ENCODE results near the gene GSTT4. TPM values are rescaled to one million over a fixed set of nuclear protein-coding genes. Genes with fewer than 3 reads are reported as not detected.
"Not testable (repeated sequence)": the region's sequence is repeated elsewhere in the genome, so short reads cannot be mapped to it uniquely, and the experiment has no call there.

The GSTT4 gene
- total and polyA plus RNA-seq, 4 donors: not detected

GRCh38 chr22:23984430-23984829 lies 20.8 kb downstream of the GSTT4 start:
- WGBS, 2 donors: 39% methylated on average over 6 of the region's 6 CpGs; no CpG with 5 or more reads in 1 of the 2 donors
- H3K36me3 ChIP-seq (ENCODE audit: control insufficient read depth in 4 of 4, insufficient read depth in 4 of 4, low read length in 4 of 4): no peaks in the 10 kb centered on the region
- DNase-seq (peak in 2 of 3 donors; percentile 50 to 55), ATAC-seq (ENCODE audit: insufficient read depth, low FRiP score) (peak; percentile 53)
- peak; percentile 88 for TF ChIP-seq CTCF (IDR thresholded peaks at IDR 0.05; ENCODE audit: control extremely low read depth, extremely low read depth)
- H3K9ac ChIP-seq (ENCODE audit: insufficient read depth in 1 of 2, low read length in 2 of 2): no peak overlapping the region
- H3K4me3 ChIP-seq: no peak overlapping the region
- H3K27ac ChIP-seq (ENCODE audit: low read depth in 1 of 2, low read length in 1 of 2): no peak overlapping the region
- no peaks in the 10 kb centered on the region for H3K4me1 ChIP-seq (ENCODE audit: control insufficient read depth in 5 of 5, insufficient read depth in 5 of 5, low read length in 5 of 5)
- H3K27me3 ChIP-seq (ENCODE audit: control insufficient read depth in 3 of 3, insufficient read depth in 3 of 3, low read length in 2 of 3): no peaks in the 10 kb centered on the region
- no peaks in the 10 kb centered on the region for H3K9me3 ChIP-seq (ENCODE audit: control insufficient read depth in 4 of 4, insufficient read depth in 3 of 4, low read length in 3 of 4)

- H3K9me3 ChIP-seq (ENCODE audit: control insufficient read depth in 4 of 4, insufficient read depth in 3 of 4, low read length in 3 of 4); H3K4me3 ChIP-seq; H3K27me3 ChIP-seq (ENCODE audit: control insufficient read depth in 3 of 3, insufficient read depth in 3 of 3, low read length in 2 of 3); H3K9ac ChIP-seq (ENCODE audit: insufficient read depth in 1 of 2, low read length in 2 of 2); H3K36me3 ChIP-seq (ENCODE audit: control insufficient read depth in 4 of 4, insufficient read depth in 4 of 4, low read length in 4 of 4); ATAC-seq (ENCODE audit: insufficient read depth, low FRiP score); H3K27ac ChIP-seq (ENCODE audit: low read depth in 1 of 2, low read length in 1 of 2); H3K4me1 ChIP-seq (ENCODE audit: control insufficient read depth in 5 of 5, insufficient read depth in 5 of 5, low read length in 5 of 5); DNase-seq: not testable (repeated sequence)
- 31 to 56% methylated on average over 4 to 5 of the region's 7 CpGs for WGBS, 2 donors
Observed at GRCh38 chr22:23980567-23980966, 24.7 kb downstream of the GSTT4 start.

GRCh38 chr22:23979557-23980240 lies 25.6 kb downstream of the GSTT4 start, which contains the start of gene GSTT2:
Gene GSTT2 (plus strand): TSS chr22:23980134.
- not testable (repeated sequence) for H3K4me1 ChIP-seq (ENCODE audit: control insufficient read depth in 5 of 5, insufficient read depth in 5 of 5, low read length in 5 of 5); DNase-seq; H3K36me3 ChIP-seq (ENCODE audit: control insufficient read depth in 4 of 4, insufficient read depth in 4 of 4, low read length in 4 of 4); H3K27ac ChIP-seq (ENCODE audit: low read depth in 1 of 2, low read length in 1 of 2); H3K27me3 ChIP-seq (ENCODE audit: control insufficient read depth in 3 of 3, insufficient read depth in 3 of 3, low read length in 2 of 3); H3K9me3 ChIP-seq (ENCODE audit: control insufficient read depth in 4 of 4, insufficient read depth in 3 of 4, low read length in 3 of 4); H3K4me3 ChIP-seq; H3K9ac ChIP-seq (ENCODE audit: insufficient read depth in 1 of 2, low read length in 2 of 2)
- WGBS, 2 donors: no CpG with 5 or more reads among the region's 41 CpGs
- ATAC-seq (ENCODE audit: insufficient read depth, low FRiP score): peak; percentile 86

- 82 to 84% methylated on average over 6 of the region's 12 CpGs for WGBS, 2 donors
- DNase-seq; H3K4me3 ChIP-seq; H3K4me1 ChIP-seq (ENCODE audit: control insufficient read depth in 5 of 5, insufficient read depth in 5 of 5, low read length in 5 of 5); H3K27me3 ChIP-seq (ENCODE audit: control insufficient read depth in 3 of 3, insufficient read depth in 3 of 3, low read length in 2 of 3); H3K9ac ChIP-seq (ENCODE audit: insufficient read depth in 1 of 2, low read length in 2 of 2); H3K36me3 ChIP-seq (ENCODE audit: control insufficient read depth in 4 of 4, insufficient read depth in 4 of 4, low read length in 4 of 4); H3K27ac ChIP-seq (ENCODE audit: low read depth in 1 of 2, low read length in 1 of 2); ATAC-seq (ENCODE audit: insufficient read depth, low FRiP score); H3K9me3 ChIP-seq (ENCODE audit: control insufficient read depth in 4 of 4, insufficient read depth in 3 of 4, low read length in 3 of 4): not testable (repeated sequence)
Observed at GRCh38 chr22:23977304-23977703, 27.9 kb downstream of the GSTT4 start.

GRCh38 chr22:23974836-23975352 lies 30.4 kb downstream of the GSTT4 start:
- WGBS, 2 donors: 20 to 21% methylated on average over 6 to 8 of the region's 27 CpGs
- not testable (repeated sequence) for ATAC-seq (ENCODE audit: insufficient read depth, low FRiP score)

GRCh38 chr22:23974345-23974744 lies 30.9 kb downstream of the GSTT4 start, which contains the start of gene DDT:
Gene DDT (minus strand): TSS chr22:23974441. CDS start chr22:23974414, 27 bp downstream.
- Histone ChIP-seq H3K36me3 (ENCODE audit: control insufficient read depth in 4 of 4, insufficient read depth in 4 of 4, low read length in 4 of 4) (peaks cover 6 to 17% (median 11%) of the 10 kb centered on the region in 4 donors), H3K27ac (ENCODE audit: low read depth in 1 of 2, low read length in 1 of 2) (peak within 1 kb of the TSS in 1 of 2 donors; percentile 40)
- H3K4me1 ChIP-seq (ENCODE audit: control insufficient read depth in 5 of 5, insufficient read depth in 5 of 5, low read length in 5 of 5); DNase-seq; H3K9me3 ChIP-seq (ENCODE audit: control insufficient read depth in 4 of 4, insufficient read depth in 3 of 4, low read length in 3 of 4); H3K4me3 ChIP-seq; H3K27me3 ChIP-seq (ENCODE audit: control insufficient read depth in 3 of 3, insufficient read depth in 3 of 3, low read length in 2 of 3); H3K9ac ChIP-seq (ENCODE audit: insufficient read depth in 1 of 2, low read length in 2 of 2): not testable (repeated sequence)
- no CpG with 5 or more reads among the region's 29 CpGs for WGBS, 2 donors
- peak; percentile 97 for ATAC-seq (ENCODE audit: insufficient read depth, low FRiP score)

More at GRCh38 chr22:23974836-23975352, 30.4 kb downstream of the GSTT4 start:
- DNase-seq; H3K4me3 ChIP-seq; H3K9ac ChIP-seq (ENCODE audit: insufficient read depth in 1 of 2, low read length in 2 of 2); H3K9me3 ChIP-seq (ENCODE audit: control insufficient read depth in 4 of 4, insufficient read depth in 3 of 4, low read length in 3 of 4); H3K4me1 ChIP-seq (ENCODE audit: control insufficient read depth in 5 of 5, insufficient read depth in 5 of 5, low read length in 5 of 5); H3K27me3 ChIP-seq (ENCODE audit: control insufficient read depth in 3 of 3, insufficient read depth in 3 of 3, low read length in 2 of 3): not testable (repeated sequence)
- peaks cover 6 to 14% (median 9%) of the 10 kb centered on the region in 4 donors for H3K36me3 ChIP-seq (ENCODE audit: control insufficient read depth in 4 of 4, insufficient read depth in 4 of 4, low read length in 4 of 4)
- peak overlapping the region in 1 of 2 donors; percentile 40 for H3K27ac ChIP-seq (ENCODE audit: low read depth in 1 of 2, low read length in 1 of 2)

- not testable (repeated sequence) for H3K9ac ChIP-seq (ENCODE audit: insufficient read depth in 1 of 2, low read length in 2 of 2); H3K27me3 ChIP-seq (ENCODE audit: control insufficient read depth in 3 of 3, insufficient read depth in 3 of 3, low read length in 2 of 3); H3K4me1 ChIP-seq (ENCODE audit: control insufficient read depth in 5 of 5, insufficient read depth in 5 of 5, low read length in 5 of 5); ATAC-seq (ENCODE audit: insufficient read depth, low FRiP score); H3K27ac ChIP-seq (ENCODE audit: low read depth in 1 of 2, low read length in 1 of 2); H3K4me3 ChIP-seq; H3K9me3 ChIP-seq (ENCODE audit: control insufficient read depth in 4 of 4, insufficient read depth in 3 of 4, low read length in 3 of 4); DNase-seq
- 97 to 100% methylated on average over 3 of the region's 3 CpGs for WGBS, 2 donors
- peaks cover 6 to 19% (median 12%) of the 10 kb centered on the region in 4 donors for H3K36me3 ChIP-seq (ENCODE audit: control insufficient read depth in 4 of 4, insufficient read depth in 4 of 4, low read length in 4 of 4)
Observed at GRCh38 chr22:23971927-23972326, 33.3 kb downstream of the GSTT4 start.

Measured in lung (tissue), 12 donors.